PC-9 (cell line): ENCODE results near the gene CBX8. TPM values are rescaled to one million over a fixed set of nuclear protein-coding genes. Genes with fewer than 3 reads are reported as not detected.
A peak's percentile ranks its signal among the peaks of the same experiment; 100 is the strongest.

Experiments used
- Bru-seq: library from RNA; stranded (reverse); fragments of 400-500 nt; gene quantifications from one replicate; lab custom pipeline; 2021; lab: Mats Ljungman, UMichigan
- BruChase-seq, 2 experiments: library from RNA; stranded (reverse); fragments of 400-500 nt; gene quantifications; one replicate each; lab custom pipeline; 2021; lab: Mats Ljungman, UMichigan
- BruUV-seq: library from RNA; stranded (reverse); fragments of 400-500 nt; replicated peaks from 2 replicates; lab custom pipeline; 2021; lab: Mats Ljungman, UMichigan
- CTCF ChIA-PET: fragments of 300-600 bp; sonication (Branson Sonifier 250); formaldehyde crosslinking; loops from one replicate; lab custom pipeline; 2022; ENCODE audit warnings: antibody characterized with exemption; lab: Charles Lee
- POLR2A ChIA-PET: fragments of 300-600 bp; sonication (Branson Sonifier 250); formaldehyde crosslinking; loops from one replicate; lab custom pipeline; 2022; ENCODE audit warnings: antibody characterized with exemption; ENCODE audit not compliant: unreplicated experiment; lab: Charles Lee
- DNase-seq, 2 experiments: peaks; one replicate each; pipeline versions ENCODE4 v3.0.0 to v3.0.0-alpha.2; 2015 to 2022; ENCODE audit warnings: mixed read lengths in 1 of 2
- H2AFZ ChIP-seq: fragments of 200-600 bp; sonication (generic); 2 replicates; pipeline ENCODE4 v1.8.1; 2017; ENCODE audit warnings: antibody characterized with exemption
- H3F3A ChIP-seq: fragments of 200-600 bp; sonication (generic); 2 replicates; pipeline ENCODE4 v1.8.1; 2017; ENCODE audit warnings: antibody characterized with exemption, mild to moderate bottlenecking, low read depth; ENCODE audit not compliant: insufficient read depth
- H3K27ac ChIP-seq: fragments of 200-600 bp; sonication (generic); 2 replicates; pipeline ENCODE4 v1.6.1; 2016; ENCODE audit warnings: mixed run types
- H3K27me3 ChIP-seq: fragments of 200-600 bp; sonication (generic); 2 replicates; pipeline ENCODE4 v1.6.1; 2016; ENCODE audit warnings: low read depth, mixed run types; ENCODE audit not compliant: insufficient read depth
- H3K36me3 ChIP-seq: fragments of 200-600 bp; sonication (generic); 2 replicates; pipeline ENCODE4 v1.6.1; 2016; ENCODE audit warnings: low read depth, mixed run types
- H3K4me1 ChIP-seq: fragments of 200-600 bp; sonication (generic); replicated peaks from 2 replicates; pipeline ENCODE4 v1.6.1; 2016; ENCODE audit warnings: mixed run types; ENCODE audit not compliant: insufficient read depth
- H3K4me2 ChIP-seq: fragments of 200-600 bp; sonication (generic); 2 replicates; pipeline ENCODE4 v1.6.1; 2017; ENCODE audit warnings: mixed run types
- H3K4me3 ChIP-seq: fragments of 200-600 bp; sonication (generic); 2 replicates; pipeline ENCODE4 v1.6.1; 2016; ENCODE audit warnings: mixed run types
- H3K79me2 ChIP-seq: fragments of 200-600 bp; sonication (generic); 2 replicates; pipeline ENCODE4 v1.6.1; 2017; ENCODE audit warnings: low read depth, mixed run types
- H3K9me2 ChIP-seq: fragments of 200-600 bp; sonication (generic); 2 replicates; pipeline ENCODE4 v1.8.1; 2017; ENCODE audit warnings: mild to moderate bottlenecking; ENCODE audit not compliant: insufficient read depth
- H3K9me3 ChIP-seq: fragments of 200-600 bp; sonication (generic); 2 replicates; pipeline ENCODE4 v1.8.1; 2016; ENCODE audit warnings: low read depth; ENCODE audit not compliant: insufficient read depth
- H4K20me1 ChIP-seq: fragments of 200-600 bp; sonication (generic); 2 replicates; pipeline ENCODE4 v1.8.1; 2017; ENCODE audit not compliant: insufficient read depth
- EZH2 ChIP-seq: fragments of 200-600 bp; sonication (generic); IDR thresholded peaks from 2 replicates; pipeline ENCODE4 v1.8.0; 2017; ENCODE audit warnings: antibody characterized with exemption, low read depth
- intact Hi-C: fragments of 100-400 bp; cut with micrococcal nuclease; formaldehyde crosslinking; loops from one replicate; pipeline ENCODE4 v1.10.0; 2022; ENCODE audit not compliant: unreplicated experiment
- long read RNA-seq: library from polyadenylated mRNA; stranded (forward); transcript quantifications from one replicate; pipeline ENCODE4 v2.0.0, GENCODE V29; 2022
- total RNA-seq: library from RNA; stranded (reverse); gene quantifications from 2 replicates; pipeline ENCODE4 v1.2.3, GENCODE V29; 2021
- TF ChIP-seq, protein P1 (sequence below): fragments of 200-600 bp; sonication (generic); conservative IDR thresholded peaks from 2 replicates; pipeline ENCODE4 v1.6.1; 2017; ENCODE audit warnings: mixed run types, antibody characterized with exemption, mild to moderate bottlenecking, moderate library complexity

CBX8 gene
- total RNA-seq (14.2 and 15.5 TPM in 2 replicates), Bru-seq, nascent RNA (percentile 57 among the genes with signal in this experiment), BruChase-seq, experiment 1, labeled RNA remaining after a 2-hour chase (percentile 80 among the genes with signal in this experiment), BruChase-seq, experiment 2, labeled RNA remaining after a 6-hour chase (percentile 72 among the genes with signal in this experiment)
- long read RNA-seq, transcript CBX8-201 (5 exons, 3,791 nt) = major isoform, 9 of 12 reads
- long read RNA-seq, partial matches to known transcripts = 1 of 12 reads
- long read RNA-seq, other reads (novel, unspliced or antisense) = 2 of 12 reads

GRCh38 chr17:79796763-79797491 lies at the start of gene CBX8:
Gene CBX8, minus strand, starts transcription at chr17:79797077. Its CDS starts 79 bp downstream, at chr17:79796998.
- H4K20me1 ChIP-seq = no peaks in the 10 kb centered on the region
- peak within 1 kb of the TSS; percentile 66; the same call in 1 of the 2 replicates for H2AFZ ChIP-seq
- DNase-seq = peak; percentile 93 to 99
- TF ChIP-seq, protein P1, sequence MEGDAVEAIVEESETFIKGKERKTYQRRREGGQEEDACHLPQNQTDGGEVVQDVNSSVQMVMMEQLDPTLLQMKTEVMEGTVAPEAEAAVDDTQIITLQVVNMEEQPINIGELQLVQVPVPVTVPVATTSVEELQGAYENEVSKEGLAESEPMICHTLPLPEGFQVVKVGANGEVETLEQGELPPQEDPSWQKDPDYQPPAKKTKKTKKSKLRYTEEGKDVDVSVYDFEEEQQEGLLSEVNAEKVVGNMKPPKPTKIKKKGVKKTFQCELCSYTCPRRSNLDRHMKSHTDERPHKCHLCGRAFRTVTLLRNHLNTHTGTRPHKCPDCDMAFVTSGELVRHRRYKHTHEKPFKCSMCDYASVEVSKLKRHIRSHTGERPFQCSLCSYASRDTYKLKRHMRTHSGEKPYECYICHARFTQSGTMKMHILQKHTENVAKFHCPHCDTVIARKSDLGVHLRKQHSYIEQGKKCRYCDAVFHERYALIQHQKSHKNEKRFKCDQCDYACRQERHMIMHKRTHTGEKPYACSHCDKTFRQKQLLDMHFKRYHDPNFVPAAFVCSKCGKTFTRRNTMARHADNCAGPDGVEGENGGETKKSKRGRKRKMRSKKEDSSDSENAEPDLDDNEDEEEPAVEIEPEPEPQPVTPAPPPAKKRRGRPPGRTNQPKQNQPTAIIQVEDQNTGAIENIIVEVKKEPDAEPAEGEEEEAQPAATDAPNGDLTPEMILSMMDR = no peak
- TF ChIP-seq EZH2 = no peak
- H3K27me3 ChIP-seq = peaks cover 15% of the 10 kb centered on the region; the same call in 1 of the 2 replicates
- no peaks in the 10 kb centered on the region; the same call in 1 of the 2 replicates for H3F3A ChIP-seq
- H3K4me2 ChIP-seq = peak within 1 kb of the TSS; percentile 92
- peak within 1 kb of the TSS; percentile 73 for H3K4me3 ChIP-seq
- ChIA-PET CTCF (interaction anchor here (0.6 kb wide), 4 partner anchors 42 to 728 kb away, joined by 5 to 11 read pairs (median 6); partner anchors contain the start of gene CBX4), POLR2A (interaction anchor here (0.6 to 1.0 kb wide), 9 partner anchors 17 to 373 kb away, joined by 3 to 27 read pairs (median 14); partner anchors contain the start of genes CARD14 and CBX4)
- peaks cover 10% of the 10 kb centered on the region; the same call in 1 of the 2 replicates for H3K4me1 ChIP-seq
- H3K27ac ChIP-seq = 0 out of 2 replicates have a peak within 1 kb of the TSS, but pooled peaks have one; percentile 32
- intact Hi-C loops = loop anchor here (1.0 to 2.0 kb wide), 2 partner anchors 26 to 35 kb away; no protein-coding TSS in a partner anchor
- no peaks in the 10 kb centered on the region for H3K9me2 ChIP-seq
- BruUV-seq = no TSS peak
- no peaks in the 10 kb centered on the region for H3K9me3 ChIP-seq
- no peaks in the 10 kb centered on the region for H3K36me3 ChIP-seq
- H3K79me2 ChIP-seq = peaks cover 8% of the 10 kb centered on the region; the same call in 1 of the 2 replicates

DNA sequence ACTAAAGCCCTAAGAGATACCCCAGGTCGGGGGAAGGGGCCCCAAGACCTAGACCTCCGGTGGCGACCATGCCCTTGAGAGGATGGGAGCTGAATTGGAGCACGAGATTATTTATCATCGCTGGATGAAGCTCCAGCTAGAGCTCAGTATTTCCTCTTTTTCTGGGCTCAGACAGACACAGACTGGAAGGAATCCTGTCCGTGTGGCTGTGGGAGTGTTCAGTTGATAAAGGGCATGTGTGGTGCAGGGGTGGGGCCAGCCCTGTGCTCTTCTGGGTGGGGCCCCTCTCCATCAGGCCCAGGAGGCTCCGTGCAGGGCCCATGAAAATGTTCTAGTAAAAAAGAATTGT lies 48.7 kb upstream of the CBX8 start:
- Histone ChIP-seq H3K4me3 (no peak overlapping the region), H3K27me3 (peaks cover 4% of the 10 kb centered on the region; the same call in 1 of the 2 replicates), H3K27ac (no peak overlapping the region), H3K4me1 (peaks cover under 1% of the 10 kb centered on the region; the same call in 1 of the 2 replicates), H4K20me1 (no peaks in the 10 kb centered on the region), H3K36me3 (no peaks in the 10 kb centered on the region), H3F3A (peaks cover 22% of the 10 kb centered on the region; the same call in 1 of the 2 replicates), H3K9me3 (no peaks in the 10 kb centered on the region), H3K79me2 (no peaks in the 10 kb centered on the region), H2AFZ (no peak overlapping the region), H3K4me2 (no peak overlapping the region), H3K9me2 (no peaks in the 10 kb centered on the region)
- intact Hi-C loops = no loop called here
- BruUV-seq = no TSS peak
- ChIA-PET CTCF (interaction anchor here (0.6 to 0.9 kb wide), 2 partner anchors 66 to 110 kb away, joined by 3 to 5 read pairs; no protein-coding TSS in a partner anchor), POLR2A (interaction anchor here (0.5 kb wide), 1 partner anchor 1198 kb away, joined by 5 read pairs; no protein-coding TSS in a partner anchor)
- no peak for TF ChIP-seq EZH2
- TF ChIP-seq, protein P1 = no peak
- no peak for DNase-seq
